Activated CD8-positive, alpha-beta memory T cell treated with anti-CD3 and anti-CD28 coated beads, Interleukin-2, amount 50 U/mL, for 48 hours (primary cell): ENCODE measurements around the gene VWA5B2.

ENCODE experiments used
- DNase-seq: peaks from one replicate; pipeline ENCODE4 v3.0.0-alpha.2; 2020

Gene VWA5B2

GRCh38 chr3:184227481-184227935, 1.9 kb upstream of the VWA5B2 start:
- DNase-seq, result peak; percentile 80

- DNase-seq, result no peak
Measured at GRCh38 chr3:184228376-184229137, 828 bp upstream of the VWA5B2 start.

- DNase-seq, result no peak
Measured at GRCh38 chr3:184230081-184230602, 757 bp downstream of the VWA5B2 start.

GRCh38 chr3:184230603-184231528, 1.5 kb downstream of the VWA5B2 start:
- no peak for DNase-seq

- no peak for DNase-seq
Measured at GRCh38 chr3:184231671-184232070, 2.3 kb downstream of the VWA5B2 start.

- DNase-seq, result no peak
Measured at GRCh38 chr3:184233127-184233843, 3.9 kb downstream of the VWA5B2 start.

GRCh38 chr3:184234224-184234623, 4.8 kb downstream of the VWA5B2 start:
- no peak for DNase-seq

GRCh38 chr3:184234671-184235380, 5.4 kb downstream of the VWA5B2 start:
- no peak for DNase-seq

GRCh38 chr3:184235381-184236032, 6.1 kb downstream of the VWA5B2 start:
- DNase-seq, result no peak

GRCh38 chr3:184236033-184236410, 6.6 kb downstream of the VWA5B2 start:
- DNase-seq, result no peak

- DNase-seq, result no peak
Measured at GRCh38 chr3:184236636-184237035, 7.3 kb downstream of the VWA5B2 start.

- DNase-seq, result no peak
Measured at GRCh38 chr3:184237211-184237610, 7.8 kb downstream of the VWA5B2 start.

- DNase-seq, result no peak
Measured at GRCh38 chr3:184237807-184238206, 8.4 kb downstream of the VWA5B2 start.

GRCh38 chr3:184238246-184238818, 8.9 kb downstream of the VWA5B2 start:
- no peak for DNase-seq

- no peak for DNase-seq
Measured at GRCh38 chr3:184239221-184239620, 9.8 kb downstream of the VWA5B2 start.

- DNase-seq, result no peak
Measured at GRCh38 chr3:184239708-184240107, 10.3 kb downstream of the VWA5B2 start.

GRCh38 chr3:184240384-184241140, 11.2 kb downstream of the VWA5B2 start:
- DNase-seq, result no peak

GRCh38 chr3:184241141-184241446, 11.7 kb downstream of the VWA5B2 start:
- no peak for DNase-seq

GRCh38 chr3:184241447-184242296, 12.3 kb downstream of the VWA5B2 start:
- no peak for DNase-seq

GRCh38 chr3:184242297-184242685, 12.9 kb downstream of the VWA5B2 start:
- DNase-seq, result no peak
